ENCODE results near the gene WFS1.

WFS1 gene

GRCh38 chr4:6279582-6280289 lies 10.1 kb downstream of the WFS1 start:
- no peak for DNase-seq (ENCODE audit: low read depth)

DNA sequence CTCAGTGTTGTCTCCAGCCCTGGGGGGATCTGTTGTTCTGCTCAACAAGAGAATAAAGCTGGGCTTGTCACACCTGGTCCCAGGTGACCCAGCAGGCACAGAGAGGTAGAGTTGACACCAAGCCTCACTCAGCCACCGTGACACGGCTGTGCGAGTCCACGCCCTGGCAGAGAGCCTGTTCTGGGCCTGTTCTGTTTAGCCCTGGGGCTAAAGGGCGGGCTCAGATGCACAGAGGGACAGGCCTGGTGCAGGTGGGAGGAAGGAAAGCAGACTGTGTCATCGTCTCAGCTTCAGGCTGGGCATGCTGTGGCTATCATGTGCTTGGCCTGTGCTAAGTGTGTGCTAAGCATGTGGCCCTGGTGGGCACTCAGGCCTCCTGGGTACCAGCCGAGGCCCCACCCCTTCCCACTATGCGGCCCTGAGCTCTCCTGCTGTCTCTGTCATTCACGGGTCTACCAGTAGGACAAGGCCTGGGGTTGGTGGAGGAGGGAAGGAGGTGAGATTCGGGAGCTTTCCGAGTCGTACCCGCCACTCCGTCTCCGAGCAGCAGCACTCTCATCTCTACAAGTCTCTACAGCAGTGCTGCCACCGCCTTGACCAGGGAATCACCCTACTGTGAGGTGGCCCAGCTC lies 10.8 kb downstream of the WFS1 start:
- DNase-seq (ENCODE audit: low read depth), result no peak

DNA sequence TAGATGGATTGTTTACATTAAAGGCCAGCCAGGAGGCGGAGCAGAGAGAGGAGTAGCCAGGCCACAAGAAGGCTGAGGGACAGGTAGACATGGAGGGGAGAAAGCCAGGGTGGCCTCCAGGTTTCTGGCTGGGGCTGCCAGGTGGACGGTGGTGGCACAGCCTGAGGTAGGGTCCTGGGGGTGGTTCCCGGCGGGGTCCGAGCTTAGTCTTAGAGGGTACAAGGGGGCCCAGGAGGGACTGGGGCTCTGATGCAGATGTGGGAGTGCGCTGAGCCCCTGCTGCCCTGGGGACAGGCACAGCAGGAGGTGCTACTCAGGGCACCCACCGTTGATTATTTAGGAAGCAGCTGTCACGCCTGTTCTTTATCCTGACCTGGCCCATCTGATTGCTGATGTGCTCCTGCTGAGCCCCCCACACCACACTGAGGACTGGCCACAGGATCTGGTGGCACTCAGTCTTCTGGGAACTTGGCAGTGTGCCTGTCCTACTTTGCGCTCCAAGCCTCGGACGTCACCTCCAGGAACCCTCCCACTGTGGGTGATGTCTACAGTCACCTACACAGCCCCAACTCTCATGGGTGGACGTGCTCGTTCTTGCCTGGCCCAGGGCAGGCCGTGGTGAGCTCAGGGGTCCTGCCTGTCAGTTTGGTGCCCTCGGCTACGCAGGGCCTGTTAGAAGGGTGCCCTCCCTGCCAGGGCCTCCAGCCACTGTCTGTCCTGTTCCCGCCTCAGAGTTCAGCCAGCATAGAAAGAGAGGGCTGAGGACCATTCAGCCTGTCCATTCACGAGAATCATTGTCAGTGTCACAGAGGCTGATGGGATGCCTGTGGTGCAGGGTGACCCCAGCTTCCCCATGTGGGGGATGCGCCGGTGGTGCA lies 12.0 kb downstream of the WFS1 start:
- DNase-seq (ENCODE audit: low read depth), result no peak

GRCh38 chr4:6282314-6282771 lies 12.7 kb downstream of the WFS1 start:
- DNase-seq (ENCODE audit: low read depth), result no peak

- DNase-seq (ENCODE audit: low read depth), result no peak
Observed at GRCh38 chr4:6283282-6283681, 13.6 kb downstream of the WFS1 start.

DNA sequence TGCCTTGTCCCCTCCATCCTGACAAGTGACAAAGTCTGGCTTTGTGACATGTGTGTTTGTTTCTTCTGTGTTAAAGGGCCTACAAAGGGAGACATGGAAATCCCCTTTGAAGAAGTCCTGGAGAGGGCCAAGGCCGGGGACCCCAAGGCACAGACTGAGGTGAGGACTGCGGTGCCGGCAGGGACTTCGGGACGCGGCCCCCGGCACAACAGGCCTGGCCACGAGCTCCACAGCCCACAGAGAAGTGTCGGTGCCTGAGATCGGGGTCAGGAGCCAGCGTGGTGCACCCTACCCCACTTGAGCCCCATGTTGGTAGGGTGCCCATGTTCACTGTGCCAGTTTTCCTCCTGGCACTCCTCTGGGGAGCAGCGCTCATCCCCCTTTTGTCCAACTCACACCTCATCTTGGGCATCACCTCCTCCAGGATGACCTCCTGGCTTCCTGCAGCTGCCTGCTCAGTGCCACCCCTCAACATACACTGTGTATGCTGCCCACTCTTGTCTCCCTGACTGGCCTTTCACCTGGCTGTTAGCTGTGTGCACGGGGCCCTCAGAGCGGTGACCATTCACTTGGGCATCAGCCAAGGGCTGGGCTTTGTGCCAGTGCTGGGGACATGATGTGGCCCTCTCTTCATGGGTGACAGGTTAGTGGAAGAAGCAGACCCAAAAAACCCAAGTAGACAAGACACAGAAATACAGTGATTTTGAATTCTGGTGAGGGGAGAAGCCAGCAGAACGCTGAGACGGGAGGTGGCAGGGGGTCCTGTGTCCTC lies 17.6 kb downstream of the WFS1 start:
- no peak for DNase-seq (ENCODE audit: low read depth)

- no peak for DNase-seq (ENCODE audit: low read depth)
Observed at GRCh38 chr4:6288342-6288741, 18.7 kb downstream of the WFS1 start.

DNA sequence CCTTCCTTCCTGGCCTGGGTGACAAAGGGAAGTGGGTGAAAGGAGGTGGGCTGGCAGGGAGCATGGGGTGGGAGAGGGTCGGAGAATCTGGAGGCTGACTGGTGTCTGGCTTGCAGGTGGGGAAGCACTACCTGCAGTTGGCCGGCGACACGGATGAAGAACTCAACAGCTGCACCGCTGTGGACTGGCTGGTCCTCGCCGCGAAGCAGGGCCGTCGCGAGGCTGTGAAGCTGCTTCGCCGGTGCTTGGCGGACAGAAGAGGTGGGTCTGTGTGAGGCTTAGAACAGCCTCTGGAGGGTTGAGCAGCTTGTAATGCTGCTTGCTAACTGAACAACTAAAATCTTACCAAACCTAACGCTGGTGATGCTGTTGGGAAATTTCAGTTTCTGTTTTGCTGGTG lies 19.2 kb downstream of the WFS1 start:
- no peak for DNase-seq (ENCODE audit: low read depth)

DNA sequence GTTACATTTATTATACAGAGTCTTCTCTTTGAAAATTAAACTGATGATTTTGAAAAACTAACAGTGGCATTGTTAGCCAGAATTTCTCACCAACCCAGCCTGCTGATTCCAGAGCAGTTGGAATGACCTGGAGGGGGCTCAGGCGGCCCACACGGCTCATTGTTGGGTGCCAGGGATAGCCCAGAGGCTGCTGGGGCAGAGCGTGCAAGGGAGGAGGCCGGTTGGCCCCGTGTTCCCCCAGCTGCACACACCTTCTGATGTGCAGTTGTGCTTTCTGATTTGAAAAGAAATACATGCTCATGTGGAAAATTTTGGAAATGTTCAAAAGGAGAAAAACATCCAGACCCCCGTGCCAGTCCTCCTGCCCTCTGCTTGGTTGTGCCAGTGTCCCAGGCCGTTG lies 20.6 kb downstream of the WFS1 start:
- no peak for DNase-seq (ENCODE audit: low read depth)

GRCh38 chr4:6290769-6291547 lies 21.3 kb downstream of the WFS1 start:
- DNase-seq (ENCODE audit: low read depth), result no peak

GRCh38 chr4:6291784-6292297 lies 22.2 kb downstream of the WFS1 start:
- DNase-seq (ENCODE audit: low read depth), result no peak

DNA sequence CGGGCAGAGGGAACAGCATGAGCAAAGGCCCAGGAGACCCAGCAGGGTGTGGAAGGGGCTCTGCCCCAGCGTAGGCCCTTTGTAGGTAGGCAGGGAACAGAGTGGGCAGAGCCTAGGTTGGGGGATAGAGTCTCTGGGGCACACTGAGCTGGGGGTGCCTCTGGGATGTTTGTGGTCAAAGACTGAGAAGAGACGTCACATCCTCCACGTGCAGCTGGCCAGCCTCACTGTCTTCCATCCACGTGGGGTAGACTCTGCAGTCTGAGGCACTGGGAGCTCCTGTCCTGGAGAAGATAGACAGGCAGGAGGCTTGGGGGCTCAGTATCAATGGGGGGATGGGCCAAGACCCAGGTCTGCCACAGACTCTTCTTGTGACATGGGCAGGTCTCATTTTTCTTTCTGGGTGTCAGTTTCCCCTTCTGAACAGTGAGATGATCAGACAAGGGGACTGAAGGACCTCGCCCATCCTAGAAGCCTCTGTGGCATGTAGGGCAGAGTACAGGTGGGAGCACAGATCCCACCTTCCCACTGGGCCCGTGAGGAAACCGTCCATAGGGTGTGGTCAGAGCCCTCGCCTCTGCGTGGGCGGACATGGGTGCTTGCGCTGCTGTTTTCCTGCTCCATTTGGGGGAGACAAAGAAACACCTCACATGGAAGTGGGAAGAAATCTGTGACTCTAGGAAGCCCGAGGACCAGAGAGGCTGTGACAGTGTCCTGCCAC lies 22.9 kb downstream of the WFS1 start:
- no peak for DNase-seq (ENCODE audit: low read depth)

GRCh38 chr4:6293097-6293445 lies 23.4 kb downstream of the WFS1 start:
- DNase-seq (ENCODE audit: low read depth), result no peak

GRCh38 chr4:6293661-6294060 lies 24.0 kb downstream of the WFS1 start:
- DNase-seq (ENCODE audit: low read depth), result no peak

DNA sequence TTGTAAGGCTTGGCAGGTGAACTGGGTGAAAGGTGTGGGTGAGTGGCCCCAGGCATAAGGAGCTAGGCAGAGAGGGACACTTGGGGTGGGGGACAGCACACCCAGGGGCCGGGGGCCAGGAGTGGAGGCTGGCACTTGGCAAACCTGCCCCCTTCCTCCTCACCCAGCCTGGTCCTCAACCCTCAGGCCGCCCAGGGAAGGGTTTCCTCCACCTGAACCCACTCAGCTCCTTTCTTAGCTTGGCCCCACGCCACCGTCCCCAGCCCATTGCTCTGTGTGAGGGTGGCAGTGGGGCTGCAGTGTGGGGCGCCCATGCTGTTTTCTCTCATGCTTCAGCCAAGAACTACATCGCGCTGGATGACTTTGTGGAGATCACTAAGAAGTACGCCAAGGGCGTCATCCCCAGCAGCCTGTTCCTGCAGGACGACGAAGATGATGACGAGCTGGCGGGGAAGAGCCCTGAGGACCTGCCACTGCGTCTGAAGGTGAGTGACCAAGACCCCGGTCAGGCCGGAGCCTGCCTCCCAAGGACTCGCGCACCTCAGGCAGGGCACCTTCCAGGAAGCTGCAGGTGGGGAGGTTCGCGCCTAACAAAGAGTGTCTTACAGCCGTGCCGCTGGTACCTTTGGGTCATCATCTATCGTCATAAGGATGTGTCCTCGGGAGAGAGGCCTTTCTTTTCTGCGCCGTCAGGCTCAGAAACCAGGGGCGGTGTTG lies 25.2 kb downstream of the WFS1 start:
- DNase-seq (ENCODE audit: low read depth), result no peak

- DNase-seq (ENCODE audit: low read depth), result no peak
Observed at GRCh38 chr4:6295495-6295894, 25.8 kb downstream of the WFS1 start.

- DNase-seq (ENCODE audit: low read depth), result no peak
Observed at GRCh38 chr4:6296026-6296425, 26.4 kb downstream of the WFS1 start.

GRCh38 chr4:6297266-6297815 lies 27.7 kb downstream of the WFS1 start:
- DNase-seq (ENCODE audit: low read depth), result no peak

GRCh38 chr4:6298035-6298434 lies 28.4 kb downstream of the WFS1 start:
- DNase-seq (ENCODE audit: low read depth), result no peak
